NCI-H1417 (cell line): ENCODE data around the gene HTR3A.

Experiments
- DNase-seq, 3 experiments: peaks; one replicate each; lab custom pipeline; 2025; lab: John Stamatoyannopoulos, UW

Gene HTR3A

DNA sequence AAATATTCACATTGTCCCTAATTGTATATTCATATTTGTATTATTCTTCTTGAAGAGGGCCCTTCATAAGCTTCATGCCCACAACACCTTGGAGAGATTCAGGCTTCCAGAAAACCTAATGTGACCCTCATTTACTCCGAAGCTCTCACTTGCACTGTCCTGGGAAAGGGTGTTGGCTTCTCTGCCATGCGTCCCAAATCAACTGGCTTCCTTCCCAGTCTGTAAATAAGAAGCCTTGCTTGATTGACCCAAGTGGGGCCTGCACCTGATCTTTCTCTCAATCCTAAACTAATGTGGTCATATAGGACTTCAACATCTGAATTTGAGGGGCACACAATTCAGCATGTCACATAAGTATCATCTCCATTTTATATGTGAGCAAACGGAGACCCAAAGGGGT lies 44.1 kb downstream of the HTR3A start:
- no peak for DNase-seq

DNA sequence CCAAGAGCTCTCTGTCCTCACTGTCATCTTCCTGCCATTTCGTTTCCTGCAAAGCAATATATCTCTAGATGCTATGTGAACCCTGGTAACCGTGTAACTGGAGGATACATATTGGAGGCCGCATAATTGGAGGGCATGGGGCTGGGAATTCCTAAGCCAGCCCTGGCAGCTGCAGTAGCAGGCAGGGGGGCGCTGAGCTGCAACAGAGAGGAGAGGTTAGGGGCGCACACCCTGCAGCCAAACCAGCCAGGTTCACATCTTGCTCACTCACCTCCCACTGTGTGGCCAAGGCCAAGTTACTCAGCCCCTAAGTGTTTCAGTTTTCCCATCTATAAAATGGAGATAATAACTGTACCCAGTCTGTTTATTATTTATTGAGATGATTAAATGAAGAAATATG lies 44.7 kb downstream of the HTR3A start:
- no peak for DNase-seq

DNA sequence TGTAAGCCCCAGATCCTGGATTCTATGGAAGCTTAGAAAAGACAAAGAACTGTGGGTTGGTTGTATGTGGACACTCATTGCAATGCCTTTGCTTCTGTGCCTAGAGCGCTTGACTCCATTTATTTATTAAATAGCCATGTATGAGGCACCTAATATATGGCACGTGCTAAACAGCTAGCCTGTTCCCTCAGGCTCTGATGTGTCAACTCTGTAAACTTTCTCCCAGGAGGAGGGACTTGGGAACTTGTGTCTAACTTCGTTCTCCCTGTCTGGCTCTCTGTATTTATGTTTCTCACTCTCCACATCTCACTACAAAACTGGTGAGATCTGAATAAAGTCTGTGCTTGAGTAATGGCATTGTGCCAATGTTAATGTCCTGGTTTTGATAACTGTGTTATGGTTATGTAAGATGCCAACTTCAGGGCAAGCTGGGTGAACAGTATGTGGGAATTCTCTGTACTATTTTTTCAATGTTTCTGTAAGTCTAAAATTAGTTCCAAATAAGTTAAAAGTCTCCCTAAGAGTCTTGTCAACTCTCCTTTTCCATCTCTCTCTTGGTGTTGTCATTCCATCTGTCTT lies 50.5 kb downstream of the HTR3A start:
- DNase-seq, result no peak

DNA sequence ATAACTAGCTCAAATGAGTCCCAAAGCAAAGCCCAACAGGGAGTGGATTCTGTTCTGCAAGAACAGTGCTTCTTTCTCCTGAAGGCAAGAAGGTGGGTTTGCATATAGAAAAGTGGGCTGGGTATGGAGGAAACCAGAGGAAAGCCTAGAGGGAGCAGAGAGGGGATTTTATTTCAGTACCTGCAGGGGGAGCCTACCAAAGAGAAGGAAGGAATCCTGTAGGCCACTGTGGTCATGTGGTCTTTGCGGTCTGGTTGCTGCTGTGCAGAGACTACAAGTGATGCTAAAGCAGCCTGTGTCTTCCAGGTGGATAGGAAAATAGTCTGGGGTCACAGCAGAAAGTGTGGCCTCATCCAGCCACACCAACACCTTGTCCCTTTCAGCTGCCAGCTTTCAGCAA lies 51.4 kb downstream of the HTR3A start:
- DNase-seq, result peak in 1 of 3 experiments; percentile 34

DNA sequence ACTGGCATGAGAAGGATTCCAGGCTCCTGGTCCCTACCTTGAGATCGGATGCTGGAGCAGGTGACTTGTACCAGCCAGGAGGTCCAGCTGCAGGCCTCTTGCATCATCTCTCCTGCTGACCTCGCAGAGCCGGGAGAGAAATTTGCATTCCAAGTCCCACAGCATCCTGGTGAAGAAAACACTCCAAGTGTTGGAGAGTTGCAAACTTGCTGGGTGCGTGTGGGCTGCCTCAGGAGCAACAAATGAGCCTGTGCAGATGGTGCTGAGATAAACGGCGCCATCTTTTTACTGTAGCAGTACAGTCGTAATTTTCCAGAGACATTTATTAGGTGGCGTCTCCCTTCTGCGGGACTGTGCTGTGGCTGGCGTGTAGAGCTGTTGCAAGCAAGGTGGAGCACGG lies 52.5 kb downstream of the HTR3A start:
- DNase-seq, result no peak

DNA sequence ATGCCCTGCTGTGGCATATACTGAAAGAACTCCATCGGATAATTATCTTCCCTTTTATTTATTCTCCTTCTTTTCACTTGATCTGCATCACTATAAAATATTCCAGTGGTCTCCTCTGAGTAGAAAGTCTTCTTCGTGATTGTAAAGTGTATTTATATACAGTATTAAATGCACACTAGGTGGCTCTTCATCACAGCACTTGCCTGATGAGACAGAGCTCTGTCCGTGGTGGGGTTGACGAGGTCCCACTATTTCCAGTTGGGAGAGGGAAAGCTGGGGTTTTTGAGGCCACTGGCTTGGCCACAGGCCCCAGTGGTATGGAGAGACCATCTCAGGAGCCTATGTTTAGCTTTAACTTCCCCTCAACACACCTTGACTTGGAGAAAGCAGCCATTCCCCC lies 53.0 kb downstream of the HTR3A start:
- DNase-seq, result no peak

DNA sequence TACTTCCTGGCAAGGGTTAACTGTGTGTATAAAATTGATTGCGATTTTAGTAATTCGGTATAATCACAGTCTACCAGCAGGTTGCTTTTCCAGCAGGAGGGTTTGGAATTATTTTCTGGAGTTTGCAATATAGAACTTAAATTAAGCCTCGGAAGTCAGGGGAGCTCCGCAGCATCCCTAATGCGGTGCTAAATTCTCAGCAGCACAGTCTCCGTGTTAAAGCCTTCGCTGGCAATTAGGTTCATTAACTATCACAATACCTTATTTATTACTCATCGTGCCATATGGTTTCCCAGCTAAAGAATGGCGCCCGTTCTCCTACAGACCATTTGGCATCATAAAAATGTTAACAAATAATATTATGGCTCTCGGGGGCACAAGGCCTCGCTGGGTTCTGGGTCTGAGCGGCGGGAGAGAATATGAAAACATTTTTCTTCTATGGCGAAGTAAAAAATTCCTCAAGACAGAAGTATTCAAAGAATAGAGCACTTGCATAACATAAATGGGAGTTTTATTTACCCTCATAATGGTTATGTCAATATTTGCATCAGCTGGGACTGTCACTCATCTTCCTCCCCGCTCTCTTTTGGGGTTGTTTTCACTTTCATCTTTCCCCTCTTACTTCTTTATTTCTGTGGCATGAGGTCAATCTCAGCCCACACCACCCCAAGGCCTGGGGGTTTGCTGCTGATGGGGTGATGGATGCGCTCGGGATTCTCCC lies 56.5 kb downstream of the HTR3A start:
- peak in 1 of 3 experiments; percentile 51 for DNase-seq

DNA sequence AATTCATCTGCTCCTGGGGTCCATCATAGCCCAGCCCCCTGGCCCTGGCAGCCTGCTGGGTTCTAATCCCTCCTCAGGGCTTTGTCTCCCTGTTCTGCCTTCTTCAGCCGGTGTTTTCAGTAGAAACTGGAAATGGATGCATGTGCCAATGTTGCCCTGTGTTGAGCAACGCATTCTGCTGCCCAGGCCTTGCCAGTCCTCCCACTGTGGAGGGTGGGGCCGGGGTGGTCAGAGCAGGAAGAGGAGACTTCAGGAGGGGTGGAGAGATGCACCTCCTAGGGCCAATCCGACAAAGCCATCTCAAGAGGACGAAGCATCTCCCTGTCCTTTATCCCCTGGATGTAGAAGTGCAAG lies 57.0 kb downstream of the HTR3A start:
- no peak for DNase-seq

DNA sequence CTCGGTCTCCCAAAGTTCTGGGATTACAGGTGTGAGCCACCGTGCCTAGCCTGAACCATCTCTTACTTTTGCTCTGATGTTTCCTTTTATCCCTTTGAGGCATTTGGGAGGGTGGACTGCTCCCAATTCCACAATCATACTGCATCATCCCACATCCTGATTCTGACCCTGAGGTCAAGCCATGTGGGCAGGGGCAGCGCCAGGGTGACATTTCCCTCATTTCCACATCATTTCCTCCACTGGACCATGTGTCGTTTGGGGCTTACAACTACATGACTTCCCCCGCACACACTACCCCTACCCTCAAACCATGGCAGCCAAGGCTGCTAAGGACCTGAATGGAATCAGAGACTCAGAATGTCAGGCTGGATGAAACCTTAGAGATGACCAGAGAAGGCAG lies 58.2 kb downstream of the HTR3A start:
- DNase-seq, result no peak

DNA sequence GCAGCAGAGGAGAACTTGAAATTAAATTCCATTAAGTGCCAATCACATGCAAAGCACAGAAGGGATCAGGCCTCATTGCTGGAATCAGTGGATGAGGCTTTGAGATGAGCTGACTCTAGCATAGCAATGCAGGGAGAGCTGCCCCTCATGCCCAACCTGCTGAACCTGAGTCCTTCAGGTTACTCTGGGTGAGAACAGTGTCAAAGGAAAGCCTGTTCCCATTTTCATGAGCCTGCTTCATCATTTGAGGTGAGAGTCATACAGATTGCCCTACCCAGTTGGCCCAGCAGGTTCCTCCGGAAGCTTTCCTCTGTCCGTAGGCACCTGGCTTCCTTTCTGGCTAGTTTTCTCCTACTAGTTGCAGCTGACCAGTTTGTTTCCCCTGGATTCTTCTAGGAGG lies 58.7 kb downstream of the HTR3A start:
- DNase-seq, result peak in 1 of 3 experiments; percentile 24

DNA sequence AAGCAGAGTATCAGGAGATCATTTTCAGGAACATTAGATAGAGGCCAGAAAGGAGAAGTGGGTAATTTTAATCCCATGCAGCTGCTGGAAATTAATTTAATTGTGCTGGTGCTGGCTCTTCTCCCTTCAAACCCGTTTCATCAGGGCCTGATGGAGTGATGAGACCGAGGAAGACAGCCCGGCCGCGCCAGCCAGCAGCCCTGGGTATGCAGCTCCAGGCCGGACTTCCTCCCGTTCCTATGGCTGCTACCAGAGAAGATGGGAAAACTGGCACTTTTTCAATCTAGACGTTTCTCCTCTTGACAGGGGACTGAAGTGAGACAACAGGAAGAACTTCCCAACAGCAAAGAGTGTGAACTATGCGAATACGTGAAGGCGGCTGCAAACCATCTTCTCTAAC lies 60.0 kb downstream of the HTR3A start:
- DNase-seq, result no peak

DNA sequence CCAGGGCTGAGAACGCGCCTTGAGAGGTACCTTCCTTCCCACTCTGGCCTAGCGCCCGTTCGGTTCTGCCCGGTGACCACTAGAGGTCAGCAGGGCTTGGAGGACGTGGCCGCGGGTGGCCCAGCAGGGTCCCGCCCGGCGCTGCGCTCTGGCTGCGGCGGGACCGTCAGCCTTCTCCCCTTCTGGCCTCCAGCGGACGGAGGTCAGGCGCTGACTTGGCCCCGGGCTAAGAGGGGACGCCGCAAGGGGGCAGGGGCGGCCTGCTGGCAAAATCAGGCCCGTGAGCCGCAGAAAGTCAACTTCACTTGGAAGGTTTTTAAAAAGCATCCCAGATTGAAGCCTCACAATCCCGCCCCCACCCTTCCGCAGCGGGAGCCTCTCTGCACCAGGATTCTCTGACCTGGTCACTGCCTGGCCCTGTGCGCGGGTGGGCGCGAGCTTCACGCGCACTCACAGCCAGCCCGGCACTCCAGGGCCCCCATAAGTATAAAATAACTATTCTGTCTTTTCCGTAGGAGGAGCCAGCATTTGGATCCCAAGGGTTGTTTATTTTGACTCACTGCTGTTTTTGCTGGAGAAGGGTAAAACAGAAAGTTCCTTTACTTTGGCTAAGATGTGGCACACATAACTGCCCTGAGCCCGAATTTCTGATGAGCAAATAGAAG lies 61.4 kb downstream of the HTR3A start:
- DNase-seq, result peak; percentile 29 to 78 (median 57)

DNA sequence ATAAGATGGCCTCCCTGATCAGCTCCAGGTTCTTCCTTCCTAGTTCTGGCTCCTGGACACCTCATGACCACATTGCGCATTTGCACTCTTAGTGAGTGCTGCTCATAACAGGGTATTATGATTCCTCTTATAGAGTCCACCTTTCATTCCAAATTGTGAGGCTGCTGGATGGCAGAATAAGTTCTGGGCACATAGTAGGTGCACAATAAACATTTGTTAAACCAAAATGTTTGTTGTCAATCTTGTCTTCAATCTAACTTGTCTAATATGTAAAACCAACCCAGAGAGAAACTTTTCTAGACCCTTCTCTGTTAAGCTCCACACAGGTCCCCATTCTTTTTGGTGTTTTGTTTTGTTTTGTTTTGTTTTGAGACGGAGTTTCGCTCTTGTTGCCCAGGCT lies 62.0 kb downstream of the HTR3A start:
- no peak for DNase-seq

DNA sequence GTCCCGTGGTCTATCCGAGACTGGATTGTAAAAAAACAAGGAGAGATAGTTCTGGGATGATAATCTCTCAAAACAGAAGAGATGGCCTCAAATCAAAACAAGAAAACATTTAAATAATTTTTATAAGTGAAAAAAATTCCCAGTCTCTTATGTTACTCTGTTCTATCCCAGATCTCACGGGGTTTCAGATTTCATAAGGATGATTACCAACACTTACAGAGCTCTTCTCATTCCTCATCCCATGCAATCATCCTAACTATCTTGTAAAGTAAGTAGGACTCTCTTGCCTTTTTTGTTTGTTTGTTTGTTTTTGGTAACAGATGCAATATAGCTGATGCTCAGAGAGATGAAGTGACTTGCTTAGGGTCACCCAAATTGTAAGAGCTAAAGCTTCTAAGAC lies 64.6 kb downstream of the HTR3A start:
- DNase-seq, result no peak
